Lung microvascular endothelial cell (primary cell): ENCODE data around the gene PCSK4. TPM values are rescaled to one million over a fixed set of nuclear protein-coding genes. Genes with fewer than 3 reads are reported as not detected.
"Not testable (repeated sequence)": the region's sequence is repeated elsewhere in the genome, so short reads cannot be mapped to it uniquely, and the experiment has no call there.

Experiments
- DNase-seq, 2 donors: peaks; one replicate each; pipeline versions ENCODE4 v3.0.0 to v3.0.0-alpha.2; 2010; ENCODE audit warnings: low read depth in 2 of 2
- total RNA-seq: library from RNA; depleted of rRNA; stranded (reverse); fragments of >200 nt; gene quantifications from 2 replicates; pipeline ENCODE4 v1.2.1, GENCODE V29; 2014

The PCSK4 gene
- 0.44 and 0.60 TPM in 2 replicates for total RNA-seq

- DNase-seq: peak; percentile 99
Observed at GRCh38 chr19:1490311-1491113, at the start of gene PCSK4. Gene PCSK4, minus strand, starts transcription at chr19:1490350. Its CDS starts 4 bp downstream, at chr19:1490346.

GRCh38 chr19:1539749-1540148 lies 49.6 kb upstream of the PCSK4 start:
- DNase-seq: not testable (repeated sequence)

- DNase-seq: no peak
Observed at GRCh38 chr19:1538978-1539377, 48.8 kb upstream of the PCSK4 start.

GRCh38 chr19:1535699-1536098 lies 45.5 kb upstream of the PCSK4 start:
- DNase-seq: not testable (repeated sequence)

- DNase-seq: no peak
Observed at GRCh38 chr19:1534972-1535371, 44.8 kb upstream of the PCSK4 start.

- no peak for DNase-seq
Observed at GRCh38 chr19:1533510-1534150, 43.5 kb upstream of the PCSK4 start.

- DNase-seq: no peak
Observed at GRCh38 chr19:1532003-1532402, 41.9 kb upstream of the PCSK4 start.

GRCh38 chr19:1531587-1531986 lies 41.4 kb upstream of the PCSK4 start:
- no peak for DNase-seq

GRCh38 chr19:1530856-1531255 lies 40.7 kb upstream of the PCSK4 start:
- DNase-seq: not testable (repeated sequence)

- no peak for DNase-seq
Observed at GRCh38 chr19:1529430-1529816, 39.3 kb upstream of the PCSK4 start.

GRCh38 chr19:1528596-1529429 lies 38.7 kb upstream of the PCSK4 start:
- DNase-seq: no peak

GRCh38 chr19:1527650-1528309 lies 37.6 kb upstream of the PCSK4 start:
- no peak for DNase-seq

GRCh38 chr19:1526979-1527649 lies 37.0 kb upstream of the PCSK4 start:
- DNase-seq: no peak

- no peak for DNase-seq
Observed at GRCh38 chr19:1526066-1526778, 36.1 kb upstream of the PCSK4 start.

- no peak for DNase-seq
Observed at GRCh38 chr19:1525343-1525742, 35.2 kb upstream of the PCSK4 start.

- DNase-seq: no peak
Observed at GRCh38 chr19:1524972-1525325, 34.8 kb upstream of the PCSK4 start.

GRCh38 chr19:1524287-1524971 lies 34.3 kb upstream of the PCSK4 start:
- no peak for DNase-seq

- no peak for DNase-seq
Observed at GRCh38 chr19:1523412-1524286, 33.5 kb upstream of the PCSK4 start, which contains the start of gene PLK5. Gene PLK5, plus strand, starts transcription at chr19:1524077. Its CDS starts 2,920 bp downstream, at chr19:1526997.

GRCh38 chr19:1522838-1523237 lies 32.7 kb upstream of the PCSK4 start:
- DNase-seq: no peak
